Measurements from ENCODE around the gene TTI1.

Gene TTI1

GRCh38 chr20:38078084-38078483, 44.8 kb upstream of the TTI1 start:
- no peak for DNase-seq (ENCODE audit: low spot score)
- peaks cover 2 to 26% of the 10 kb centered on the region in 2 donors for H3K9me3 ChIP-seq (replicated peaks in 1 of 2; ENCODE audit: control insufficient read depth in 2 of 2, insufficient read depth in 1 of 2, low read depth in 1 of 2, low read length in 2 of 2)
- no peak overlapping the region for H3K23ac ChIP-seq (ENCODE audit: low read depth, low read length, poor library complexity)
- no peak overlapping the region for H3K14ac ChIP-seq (ENCODE audit: low read length)
- H3K4ac ChIP-seq (ENCODE audit: low read length): no peak overlapping the region
- no peak overlapping the region for H3K27ac ChIP-seq (replicated peaks; ENCODE audit: low read length)
- no peak overlapping the region for H3K4me2 ChIP-seq (ENCODE audit: insufficient read depth, low read length, poor library complexity, severe bottlenecking)
- no peak overlapping the region for H2BK12ac ChIP-seq (ENCODE audit: low read length)
- H2BK5ac ChIP-seq (ENCODE audit: low read length): no peak overlapping the region
- H3K36me3 ChIP-seq (replicated peaks in 1 of 2; ENCODE audit: control insufficient read depth in 2 of 2, insufficient read depth in 2 of 2, low read length in 2 of 2): peaks cover 11 to 92% of the 10 kb centered on the region in 2 donors
- H3K4me1 ChIP-seq (ENCODE audit: control insufficient read depth in 2 of 2, insufficient read depth in 1 of 2, low read depth in 1 of 2, low read length in 2 of 2): peaks cover 0 to 3% of the 10 kb centered on the region in 2 donors
- H2BK15ac ChIP-seq (ENCODE audit: low read length): no peak overlapping the region
- H3K9ac ChIP-seq (ENCODE audit: low read depth, low read length, poor library complexity): no peak overlapping the region
- H3K18ac ChIP-seq (ENCODE audit: low read length): no peak overlapping the region
- no peak overlapping the region for H3K4me3 ChIP-seq (ENCODE audit: low read length in 2 of 2)
- H4K8ac ChIP-seq (ENCODE audit: low read depth, low read length): no peak overlapping the region
- no CpG with 5 or more reads among the region's 2 CpGs for WGBS, 2 donors (ENCODE audit: extremely low coverage in 2 of 2, insufficient read length in 2 of 2, insufficient replicate concordance in 1 of 2)
- H3K79me1 ChIP-seq (ENCODE audit: low read depth, low read length): no peaks in the 10 kb centered on the region
- H2AK5ac ChIP-seq (ENCODE audit: low read depth, low read length): no peak overlapping the region
- no peak overlapping the region for H2AFZ ChIP-seq (ENCODE audit: low read length)
- H2BK120ac ChIP-seq (ENCODE audit: low read depth, low read length): no peak overlapping the region
- H4K91ac ChIP-seq (ENCODE audit: low read depth, low read length, poor library complexity): no peak overlapping the region
- no peaks in the 10 kb centered on the region for H3K27me3 ChIP-seq (ENCODE audit: control insufficient read depth in 3 of 3, insufficient read depth in 3 of 3, low read depth in 1 of 3, low read length in 3 of 3)

- peaks cover 2 to 42% of the 10 kb centered on the region in 2 donors for H3K9me3 ChIP-seq (replicated peaks in 1 of 2; ENCODE audit: control insufficient read depth in 2 of 2, insufficient read depth in 1 of 2, low read depth in 1 of 2, low read length in 2 of 2)
- no peaks in the 10 kb centered on the region for H3K79me1 ChIP-seq (ENCODE audit: low read depth, low read length)
- H2BK15ac ChIP-seq (ENCODE audit: low read length): no peak overlapping the region
- no peak overlapping the region for H2AFZ ChIP-seq (ENCODE audit: low read length)
- H3K18ac ChIP-seq (ENCODE audit: low read length): no peak overlapping the region
- no peak for DNase-seq (ENCODE audit: low spot score)
- no peak overlapping the region for H3K27ac ChIP-seq (replicated peaks; ENCODE audit: low read length)
- no peak overlapping the region for H2BK12ac ChIP-seq (ENCODE audit: low read length)
- no peak overlapping the region for H3K14ac ChIP-seq (ENCODE audit: low read length)
- no peak overlapping the region for H4K8ac ChIP-seq (ENCODE audit: low read depth, low read length)
- no peak overlapping the region for H3K9ac ChIP-seq (ENCODE audit: low read depth, low read length, poor library complexity)
- H3K4me1 ChIP-seq (ENCODE audit: control insufficient read depth in 2 of 2, insufficient read depth in 1 of 2, low read depth in 1 of 2, low read length in 2 of 2): peaks cover 0 to 3% of the 10 kb centered on the region in 2 donors
- no peak overlapping the region for H2BK120ac ChIP-seq (ENCODE audit: low read depth, low read length)
- H4K91ac ChIP-seq (ENCODE audit: low read depth, low read length, poor library complexity): no peak overlapping the region
- H3K4me3 ChIP-seq (ENCODE audit: low read length in 2 of 2): no peak overlapping the region
- no peak overlapping the region for H3K4me2 ChIP-seq (ENCODE audit: insufficient read depth, low read length, poor library complexity, severe bottlenecking)
- H3K27me3 ChIP-seq (ENCODE audit: control insufficient read depth in 3 of 3, insufficient read depth in 3 of 3, low read depth in 1 of 3, low read length in 3 of 3): no peaks in the 10 kb centered on the region
- no peak overlapping the region for H3K4ac ChIP-seq (ENCODE audit: low read length)
- no peak overlapping the region for H3K23ac ChIP-seq (ENCODE audit: low read depth, low read length, poor library complexity)
- H2AK5ac ChIP-seq (ENCODE audit: low read depth, low read length): no peak overlapping the region
- no peak overlapping the region for H2BK5ac ChIP-seq (ENCODE audit: low read length)
- peaks cover 12 to 93% of the 10 kb centered on the region in 2 donors for H3K36me3 ChIP-seq (replicated peaks in 1 of 2; ENCODE audit: control insufficient read depth in 2 of 2, insufficient read depth in 2 of 2, low read length in 2 of 2)
These were observed 43.3 kb upstream of the TTI1 start for GRCh38 chr20:38076548-38076947.

GRCh38 chr20:38075161-38075998, 42.1 kb upstream of the TTI1 start:
- Histone ChIP-seq H3K27me3 (ENCODE audit: control insufficient read depth in 3 of 3, insufficient read depth in 3 of 3, low read depth in 1 of 3, low read length in 3 of 3) (no peaks in the 10 kb centered on the region), H3K4me1 (ENCODE audit: control insufficient read depth in 2 of 2, insufficient read depth in 1 of 2, low read depth in 1 of 2, low read length in 2 of 2) (peaks cover 0 to 3% of the 10 kb centered on the region in 2 donors), H3K9ac (ENCODE audit: low read depth, low read length, poor library complexity) (no peak overlapping the region), H2BK120ac (ENCODE audit: low read depth, low read length) (no peak overlapping the region), H2BK5ac (ENCODE audit: low read length) (no peak overlapping the region), H3K4me2 (ENCODE audit: insufficient read depth, low read length, poor library complexity, severe bottlenecking) (no peak overlapping the region), H3K27ac (replicated peaks; ENCODE audit: low read length) (no peak overlapping the region), H2AK5ac (ENCODE audit: low read depth, low read length) (no peak overlapping the region), H3K79me1 (ENCODE audit: low read depth, low read length) (no peaks in the 10 kb centered on the region), H3K23ac (ENCODE audit: low read depth, low read length, poor library complexity) (no peak overlapping the region), H3K4ac (ENCODE audit: low read length) (no peak overlapping the region), H3K14ac (ENCODE audit: low read length) (no peak overlapping the region), H3K36me3 (replicated peaks in 1 of 2; ENCODE audit: control insufficient read depth in 2 of 2, insufficient read depth in 2 of 2, low read length in 2 of 2) (peaks cover 19 to 98% of the 10 kb centered on the region in 2 donors), H2BK12ac (ENCODE audit: low read length) (no peak overlapping the region), H3K9me3 (replicated peaks in 1 of 2; ENCODE audit: control insufficient read depth in 2 of 2, insufficient read depth in 1 of 2, low read depth in 1 of 2, low read length in 2 of 2) (peaks cover 2 to 46% of the 10 kb centered on the region in 2 donors), H4K8ac (ENCODE audit: low read depth, low read length) (no peak overlapping the region), H2BK15ac (ENCODE audit: low read length) (no peak overlapping the region), H3K18ac (ENCODE audit: low read length) (no peak overlapping the region), H3K4me3 (ENCODE audit: low read length in 2 of 2) (no peak overlapping the region), H2AFZ (ENCODE audit: low read length) (no peak overlapping the region), H4K91ac (ENCODE audit: low read depth, low read length, poor library complexity) (no peak overlapping the region)
- no CpG with 5 or more reads among the region's 3 CpGs for WGBS, 2 donors (ENCODE audit: extremely low coverage in 2 of 2, insufficient read length in 2 of 2, insufficient replicate concordance in 1 of 2)
- no peak for DNase-seq (ENCODE audit: low spot score)

GRCh38 chr20:38073307-38074071, 40.2 kb upstream of the TTI1 start:
- Histone ChIP-seq H4K91ac (ENCODE audit: low read depth, low read length, poor library complexity) (no peak overlapping the region), H3K4ac (ENCODE audit: low read length) (no peak overlapping the region), H3K18ac (ENCODE audit: low read length) (no peak overlapping the region), H2AFZ (ENCODE audit: low read length) (no peak overlapping the region), H2BK12ac (ENCODE audit: low read length) (no peak overlapping the region), H3K4me1 (ENCODE audit: control insufficient read depth in 2 of 2, insufficient read depth in 1 of 2, low read depth in 1 of 2, low read length in 2 of 2) (peaks cover 0 to 3% of the 10 kb centered on the region in 2 donors), H3K36me3 (replicated peaks in 1 of 2; ENCODE audit: control insufficient read depth in 2 of 2, insufficient read depth in 2 of 2, low read length in 2 of 2) (peaks cover 26 to 98% of the 10 kb centered on the region in 2 donors), H3K9ac (ENCODE audit: low read depth, low read length, poor library complexity) (no peak overlapping the region), H3K14ac (ENCODE audit: low read length) (no peak overlapping the region), H3K27ac (replicated peaks; ENCODE audit: low read length) (no peak overlapping the region), H3K23ac (ENCODE audit: low read depth, low read length, poor library complexity) (no peak overlapping the region), H3K79me1 (ENCODE audit: low read depth, low read length) (no peaks in the 10 kb centered on the region), H4K8ac (ENCODE audit: low read depth, low read length) (no peak overlapping the region), H3K4me3 (ENCODE audit: low read length in 2 of 2) (no peak overlapping the region), H3K4me2 (ENCODE audit: insufficient read depth, low read length, poor library complexity, severe bottlenecking) (no peak overlapping the region), H2BK15ac (ENCODE audit: low read length) (no peak overlapping the region), H2AK5ac (ENCODE audit: low read depth, low read length) (no peak overlapping the region), H3K9me3 (replicated peaks in 1 of 2; ENCODE audit: control insufficient read depth in 2 of 2, insufficient read depth in 1 of 2, low read depth in 1 of 2, low read length in 2 of 2) (peaks cover 2 to 45% of the 10 kb centered on the region in 2 donors), H3K27me3 (ENCODE audit: control insufficient read depth in 3 of 3, insufficient read depth in 3 of 3, low read depth in 1 of 3, low read length in 3 of 3) (no peaks in the 10 kb centered on the region), H2BK120ac (ENCODE audit: low read depth, low read length) (no peak overlapping the region), H2BK5ac (ENCODE audit: low read length) (no peak overlapping the region)
- WGBS, 2 donors (ENCODE audit: extremely low coverage in 2 of 2, insufficient read length in 2 of 2, insufficient replicate concordance in 1 of 2): no CpG with 5 or more reads among the region's 5 CpGs
- peak; percentile 63 for DNase-seq (ENCODE audit: low spot score)

All from neuronal stem cell (in vitro differentiated cells).